Keratinocyte (primary cell): Measurements from ENCODE around the gene PER1.

Experiments
- EZH2 ChIP-seq: IDR thresholded peaks from one replicate; pipeline ENCODE4 v1.6.1; 2012; ENCODE audit warnings: inconsistent platforms, mild to moderate bottlenecking, low read length, moderate library complexity
- TF ChIP-seq, protein P1 (sequence below), 3 experiments: IDR thresholded peaks in 1 of 3; conservative IDR thresholded peaks in 1 of 3; optimal IDR thresholded peaks in 1 of 3; 2 replicates in 2 of 3; 3 replicates in 1 of 3; pipeline versions ENCODE3 to v1.5.1; 2011; ENCODE audit warnings: low read length in 3 of 3, mild to moderate bottlenecking in 3 of 3, moderate library complexity in 2 of 3, control low read depth in 1 of 3, inconsistent platforms in 1 of 3; ENCODE audit not compliant: insufficient read depth in 2 of 3; ENCODE audit errors: extremely low read depth in 1 of 3

DNA sequence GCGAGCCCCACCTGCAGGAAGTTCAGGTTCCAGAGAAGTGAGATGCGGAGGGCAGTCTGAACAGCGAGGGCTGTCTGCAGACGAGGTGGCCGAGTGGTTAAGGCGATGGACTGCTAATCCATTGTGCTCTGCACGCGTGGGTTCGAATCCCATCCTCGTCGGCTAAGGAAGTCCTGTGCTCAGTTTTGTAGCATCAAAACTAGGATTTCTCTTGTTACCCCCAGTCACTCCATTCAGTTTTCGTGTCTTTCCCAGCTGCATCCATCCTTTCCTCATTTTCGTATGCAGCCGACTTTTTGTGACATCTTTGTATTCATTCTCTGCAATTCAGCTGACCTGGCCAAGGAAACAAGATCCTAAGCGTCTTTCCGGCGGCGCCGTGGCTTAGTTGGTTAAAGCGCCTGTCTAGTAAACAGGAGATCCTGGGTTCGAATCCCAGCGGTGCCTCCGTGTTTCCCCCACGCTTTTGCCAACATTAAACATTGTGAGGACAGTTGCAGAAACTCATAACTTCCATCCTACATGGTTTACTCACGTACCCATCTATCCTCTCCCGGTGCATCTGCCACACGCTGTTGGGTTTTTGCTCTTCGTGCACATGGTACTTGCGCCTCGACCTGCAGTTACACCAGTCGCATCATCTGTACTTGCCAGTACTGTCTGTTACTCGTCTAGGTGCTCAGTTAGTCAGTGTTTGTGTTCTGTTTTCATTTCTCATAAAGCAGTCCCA lies 34.7 kb upstream of the PER1 start:
- TF ChIP-seq EZH2, result no peak
- TF ChIP-seq, protein P1, sequence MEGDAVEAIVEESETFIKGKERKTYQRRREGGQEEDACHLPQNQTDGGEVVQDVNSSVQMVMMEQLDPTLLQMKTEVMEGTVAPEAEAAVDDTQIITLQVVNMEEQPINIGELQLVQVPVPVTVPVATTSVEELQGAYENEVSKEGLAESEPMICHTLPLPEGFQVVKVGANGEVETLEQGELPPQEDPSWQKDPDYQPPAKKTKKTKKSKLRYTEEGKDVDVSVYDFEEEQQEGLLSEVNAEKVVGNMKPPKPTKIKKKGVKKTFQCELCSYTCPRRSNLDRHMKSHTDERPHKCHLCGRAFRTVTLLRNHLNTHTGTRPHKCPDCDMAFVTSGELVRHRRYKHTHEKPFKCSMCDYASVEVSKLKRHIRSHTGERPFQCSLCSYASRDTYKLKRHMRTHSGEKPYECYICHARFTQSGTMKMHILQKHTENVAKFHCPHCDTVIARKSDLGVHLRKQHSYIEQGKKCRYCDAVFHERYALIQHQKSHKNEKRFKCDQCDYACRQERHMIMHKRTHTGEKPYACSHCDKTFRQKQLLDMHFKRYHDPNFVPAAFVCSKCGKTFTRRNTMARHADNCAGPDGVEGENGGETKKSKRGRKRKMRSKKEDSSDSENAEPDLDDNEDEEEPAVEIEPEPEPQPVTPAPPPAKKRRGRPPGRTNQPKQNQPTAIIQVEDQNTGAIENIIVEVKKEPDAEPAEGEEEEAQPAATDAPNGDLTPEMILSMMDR (optimal IDR thresholded peaks at IDR 0.05 in 1 of 3, IDR thresholded peaks at IDR 0.05 in 1 of 3, conservative IDR thresholded peaks at IDR 0.05 in 1 of 3; ENCODE audit: extremely low read depth in 1 of 3, insufficient read depth in 2 of 3, low read length in 3 of 3), result peak in 2 of 3 experiments; percentile 46 to 55
